GM21360 (cell line): ENCODE results near the gene HEMGN.

Source experiments
- ATAC-seq: cut with Tn5 transposase; IDR thresholded peaks from one replicate; pipeline ENCODE4 v1.9.1; 2021; ENCODE audit warnings: mild to moderate bottlenecking, moderate library complexity; ENCODE audit not compliant: unreplicated experiment

The HEMGN gene

GRCh38 chr9:97900738-97901565, 37.0 kb downstream of the HEMGN start:
- no peak for ATAC-seq

- no peak for ATAC-seq
Measured at GRCh38 chr9:97900103-97900737, 37.8 kb downstream of the HEMGN start.

- no peak for ATAC-seq
Measured at GRCh38 chr9:97895695-97896332, 42.2 kb downstream of the HEMGN start.

- ATAC-seq: no peak
Measured at GRCh38 chr9:97895211-97895610, 42.8 kb downstream of the HEMGN start.

GRCh38 chr9:97892421-97892820, 45.6 kb downstream of the HEMGN start:
- ATAC-seq: no peak

GRCh38 chr9:97891736-97892135, 46.2 kb downstream of the HEMGN start:
- ATAC-seq: no peak

GRCh38 chr9:97889941-97890887, 47.8 kb downstream of the HEMGN start:
- ATAC-seq: no peak

GRCh38 chr9:97880336-97880735, 57.6 kb downstream of the HEMGN start:
- no peak for ATAC-seq
